Measurements from ENCODE around the gene TRPV5. TPM values are rescaled to one million over a fixed set of nuclear protein-coding genes. Genes with fewer than 3 reads are reported as not detected.

TRPV5 gene
- total and polyA plus RNA-seq, 2 donors (not counting 3 experiments of a cell fraction or from before 2014, with no cell fraction given): not detected

GRCh38 chr7:142884286-142884640 is 49.3 kb downstream of the TRPV5 start:
- dilution Hi-C loops (cut with MboI; ENCODE audit: extremely low pct_ligation_motif_present, low sequenced_read_pairs) (no loop called here), intact Hi-C loops (cut with micrococcal nuclease) (no loop called here)
- Histone ChIP-seq H3K4me3 (replicated peaks in 1 of 3; ENCODE audit: insufficient read depth in 1 of 3, low read depth in 1 of 3, low read length in 3 of 3) (no peak overlapping the region), H3K36me3 (ENCODE audit: control insufficient read depth in 2 of 2, extremely low read depth in 1 of 2, insufficient read depth in 2 of 2, low read length in 2 of 2) (no peaks in the 10 kb centered on the region), H2AFZ (ENCODE audit: low read depth, low read length) (no peak overlapping the region), H3K27me3 (ENCODE audit: control insufficient read depth in 2 of 2, insufficient read depth in 2 of 2, low read length in 2 of 2) (no peaks in the 10 kb centered on the region), H3K4me1 (ENCODE audit: control insufficient read depth, extremely low read depth, insufficient read depth, low read length) (no peaks in the 10 kb centered on the region), H3K79me2 (ENCODE audit: control insufficient read depth, insufficient read depth, low read length) (no peaks in the 10 kb centered on the region), H4K20me1 (replicated peaks; ENCODE audit: control insufficient read depth, extremely low read depth, insufficient read depth, low read length) (no peaks in the 10 kb centered on the region), H3K9me1 (replicated peaks; ENCODE audit: control insufficient read depth, extremely low read depth, insufficient read depth, low read length) (no peaks in the 10 kb centered on the region), H3K27ac (ENCODE audit: insufficient read depth, low read depth, low read length) (no peak overlapping the region), H3K4me2 (ENCODE audit: insufficient read depth, low read length) (no peak overlapping the region), H3K9ac (replicated peaks; ENCODE audit: extremely low read depth, insufficient read depth, low read length) (no peak overlapping the region), H3K9me3 (replicated peaks; ENCODE audit: control insufficient read depth, insufficient read depth, low read length) (no peaks in the 10 kb centered on the region)
- TF ChIP-seq MAX (IDR thresholded peaks at IDR 0.05; ENCODE audit: insufficient read depth, insufficient read length) (no peak), JUN (IDR thresholded peaks at IDR 0.05; ENCODE audit: borderline replicate concordance, insufficient read depth, insufficient read length, low read depth) (no peak), CTCF (IDR thresholded peaks at IDR 0.05; ENCODE audit: extremely low read depth in 1 of 2, insufficient read depth in 1 of 2, low read depth in 1 of 2, low read length in 2 of 2) (no peak), POLR2AphosphoS5 (IDR thresholded peaks at IDR 0.05; ENCODE audit: insufficient read depth, low read depth, low read length) (no peak), GATA2 (IDR thresholded peaks at IDR 0.05; ENCODE audit: insufficient read depth, insufficient read length, low read depth, low read length) (no peak), MYC (IDR thresholded peaks at IDR 0.05; ENCODE audit: low read depth, low read length) (no peak), EZH2 (IDR thresholded peaks at IDR 0.05; ENCODE audit: borderline replicate concordance, low read depth, low read length, severe bottlenecking) (no peak), FOS (IDR thresholded peaks at IDR 0.05; ENCODE audit: borderline replicate concordance, insufficient read depth, low read length) (no peak), POLR2A (IDR thresholded peaks at IDR 0.05; ENCODE audit: low read depth, low read length) (no peak)
- no peak for DNase-seq (ENCODE audit: low read depth, low spot score)
- no TSS peak for BruUV-seq (replicated peaks)
- ChIA-PET POLR2A (no interaction called here), CTCF (no interaction called here)
- no peak for FAIRE-seq
